ENCODE results near the gene BCL7C.
A peak's percentile ranks its signal among the peaks of the same experiment; 100 is the strongest.
"Not testable (repeated sequence)": the region's sequence is repeated elsewhere in the genome, so short reads cannot be mapped to it uniquely, and the experiment has no call there.

The BCL7C gene

DNA sequence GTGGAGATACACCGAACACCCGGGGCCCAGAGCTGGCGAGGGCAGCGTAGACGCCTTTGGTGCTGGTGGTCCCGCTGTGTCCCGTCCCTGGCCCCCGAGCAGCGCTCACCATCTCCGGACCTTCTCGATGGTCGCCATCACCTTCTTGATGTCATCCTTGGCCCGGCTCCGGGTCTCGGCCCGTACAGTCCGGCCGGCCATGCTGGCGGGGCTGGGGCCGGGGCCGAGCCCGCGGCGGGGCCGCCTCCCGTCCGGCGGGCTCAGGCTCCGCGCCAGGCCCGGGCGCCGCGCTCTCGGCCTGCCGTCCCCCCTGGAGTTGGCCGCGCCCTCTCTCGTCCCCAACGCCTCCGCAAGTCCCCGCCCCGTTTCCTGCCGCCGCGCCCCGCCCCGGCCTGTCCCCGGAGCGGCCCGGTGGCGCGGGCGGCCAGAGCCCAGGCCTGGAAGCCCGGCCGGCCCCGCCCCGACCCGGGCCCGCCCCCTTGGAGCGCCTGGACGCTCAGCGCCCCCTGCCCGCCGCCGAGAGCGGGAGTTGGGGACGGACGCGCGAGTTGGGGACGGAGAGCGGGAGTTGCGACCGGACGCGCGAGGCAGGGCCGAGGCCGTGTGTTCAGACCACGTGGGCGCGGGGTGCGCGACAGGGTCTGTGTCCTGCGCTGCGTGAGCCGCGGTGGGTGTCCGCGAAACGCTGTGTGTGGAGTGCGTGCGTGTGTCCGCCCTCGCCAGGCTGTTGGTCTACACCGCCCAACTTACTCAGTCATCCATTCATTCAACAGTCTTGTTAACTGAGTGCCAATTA is at the start of gene BCL7C:
Gene BCL7C (minus strand): TSS at position 334 of the 796 bp plus-strand sequence. CDS start 133 bp downstream, at position 201.
- Histone ChIP-seq H3K27me3 (ENCODE audit: low read depth, low read length) (no peaks in the 10 kb centered on the region), H3K4me3 (ENCODE audit: low read depth in 1 of 2, low read length in 2 of 2) (peak within 1 kb of the TSS; percentile 73 to 89), H3K9me3 (ENCODE audit: control insufficient read depth in 1 of 2, low read length in 2 of 2) (no peaks in the 10 kb centered on the region), H3K4me1 (ENCODE audit: control insufficient read depth in 1 of 2, insufficient read depth in 2 of 2, low read length in 2 of 2) (peaks cover 25 to 34% of the 10 kb centered on the region in 2 donors), H3K36me3 (ENCODE audit: control insufficient read depth in 1 of 2, insufficient read depth in 2 of 2, low read length in 2 of 2) (peaks cover 2 to 17% of the 10 kb centered on the region in 2 donors), H3K27ac (ENCODE audit: low read length) (peak within 1 kb of the TSS; percentile 76)

GRCh38 chr16:30942426-30942806 is 48.5 kb upstream of the BCL7C start:
- Histone ChIP-seq H3K27me3 (ENCODE audit: low read depth, low read length) (no peaks in the 10 kb centered on the region), H3K4me3 (ENCODE audit: low read depth in 1 of 2, low read length in 2 of 2) (peak overlapping the region in 1 of 2 donors; percentile 3), H3K4me1 (ENCODE audit: control insufficient read depth in 1 of 2, insufficient read depth in 2 of 2, low read length in 2 of 2) (peaks cover 4 to 19% of the 10 kb centered on the region in 2 donors), H3K9me3 (ENCODE audit: control insufficient read depth in 1 of 2, low read length in 2 of 2) (no peaks in the 10 kb centered on the region), H3K27ac (ENCODE audit: low read length) (no peak overlapping the region), H3K36me3 (ENCODE audit: control insufficient read depth in 1 of 2, insufficient read depth in 2 of 2, low read length in 2 of 2) (peaks cover 6 to 26% of the 10 kb centered on the region in 2 donors)

- Histone ChIP-seq H3K4me3 (ENCODE audit: low read depth in 1 of 2, low read length in 2 of 2) (peak overlapping the region in 1 of 2 donors; percentile 3), H3K36me3 (ENCODE audit: control insufficient read depth in 1 of 2, insufficient read depth in 2 of 2, low read length in 2 of 2) (peaks cover 9 to 24% of the 10 kb centered on the region in 2 donors), H3K4me1 (ENCODE audit: control insufficient read depth in 1 of 2, insufficient read depth in 2 of 2, low read length in 2 of 2) (peaks cover 4 to 20% of the 10 kb centered on the region in 2 donors), H3K27ac (ENCODE audit: low read length) (no peak overlapping the region), H3K27me3 (ENCODE audit: low read depth, low read length) (no peaks in the 10 kb centered on the region), H3K9me3 (ENCODE audit: control insufficient read depth in 1 of 2, low read length in 2 of 2) (no peaks in the 10 kb centered on the region)
Observed at GRCh38 chr16:30941600-30942425, 47.9 kb upstream of the BCL7C start.

DNA sequence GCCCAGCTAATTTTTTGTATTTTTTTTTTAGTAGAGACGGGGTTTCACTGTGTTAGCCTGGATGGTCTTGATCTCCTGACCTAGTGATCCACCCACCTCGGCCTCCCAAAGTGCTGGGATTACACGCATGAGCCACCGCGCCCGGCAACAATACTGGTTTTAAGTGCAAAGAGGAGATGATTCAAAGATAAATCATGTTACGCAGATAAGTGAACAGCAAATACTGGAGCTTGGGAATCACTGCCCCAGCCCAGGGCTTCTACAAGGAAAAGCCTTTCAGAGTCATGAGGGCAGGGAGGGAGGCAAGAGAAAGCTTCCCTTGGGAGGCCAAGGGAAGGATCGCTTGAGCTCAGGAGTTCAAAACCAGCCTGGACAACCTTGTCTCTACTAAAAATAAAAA is 45.7 kb upstream of the BCL7C start:
- not testable (repeated sequence) for H3K27me3 ChIP-seq (ENCODE audit: low read depth, low read length)

DNA sequence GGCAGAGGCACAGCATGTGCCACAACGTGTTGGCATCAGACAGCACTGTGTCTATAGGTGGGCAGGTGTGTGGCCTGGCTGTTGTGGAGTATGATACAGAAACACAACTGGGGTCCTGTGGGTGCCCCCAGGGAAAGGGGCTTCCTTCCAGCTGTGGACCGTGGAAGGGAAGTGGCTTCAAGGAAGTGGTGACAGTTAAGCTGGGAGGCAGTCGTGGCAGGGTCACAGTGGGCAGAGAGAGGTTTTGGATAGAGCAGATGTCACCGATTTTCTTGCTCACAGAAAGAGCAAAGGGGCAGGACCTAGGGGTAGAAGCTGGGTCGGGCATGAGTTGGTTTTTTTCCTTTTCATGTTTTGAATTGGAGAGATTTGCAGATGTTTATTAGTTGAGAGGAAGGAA is 43.8 kb upstream of the BCL7C start:
- peaks cover 4 to 20% of the 10 kb centered on the region in 2 donors for H3K4me1 ChIP-seq (ENCODE audit: control insufficient read depth in 1 of 2, insufficient read depth in 2 of 2, low read length in 2 of 2)
- H3K27ac ChIP-seq (ENCODE audit: low read length), result no peak overlapping the region
- H3K27me3 ChIP-seq (ENCODE audit: low read depth, low read length), result no peaks in the 10 kb centered on the region
- H3K9me3 ChIP-seq (ENCODE audit: control insufficient read depth in 1 of 2, low read length in 2 of 2), result no peaks in the 10 kb centered on the region
- H3K4me3 ChIP-seq (ENCODE audit: low read depth in 1 of 2, low read length in 2 of 2), result no peak overlapping the region
- peaks cover 4 to 19% of the 10 kb centered on the region in 2 donors for H3K36me3 ChIP-seq (ENCODE audit: control insufficient read depth in 1 of 2, insufficient read depth in 2 of 2, low read length in 2 of 2)

More for the DNA sequence above, 45.7 kb upstream of the BCL7C start:
- not testable (repeated sequence) for H3K9me3 ChIP-seq (ENCODE audit: control insufficient read depth in 1 of 2, low read length in 2 of 2); H3K27ac ChIP-seq (ENCODE audit: low read length); H3K4me3 ChIP-seq (ENCODE audit: low read depth in 1 of 2, low read length in 2 of 2)
- Histone ChIP-seq H3K36me3 (ENCODE audit: control insufficient read depth in 1 of 2, insufficient read depth in 2 of 2, low read length in 2 of 2) (peaks cover 7 to 27% of the 10 kb centered on the region in 2 donors), H3K4me1 (ENCODE audit: control insufficient read depth in 1 of 2, insufficient read depth in 2 of 2, low read length in 2 of 2) (peaks cover 4 to 20% of the 10 kb centered on the region in 2 donors)

- Histone ChIP-seq H3K36me3 (ENCODE audit: control insufficient read depth in 1 of 2, insufficient read depth in 2 of 2, low read length in 2 of 2) (peaks cover 22 to 34% of the 10 kb centered on the region in 2 donors), H3K9me3 (ENCODE audit: control insufficient read depth in 1 of 2, low read length in 2 of 2) (no peaks in the 10 kb centered on the region)
Observed at GRCh38 chr16:30934827-30935557, 41.1 kb upstream of the BCL7C start.

DNA sequence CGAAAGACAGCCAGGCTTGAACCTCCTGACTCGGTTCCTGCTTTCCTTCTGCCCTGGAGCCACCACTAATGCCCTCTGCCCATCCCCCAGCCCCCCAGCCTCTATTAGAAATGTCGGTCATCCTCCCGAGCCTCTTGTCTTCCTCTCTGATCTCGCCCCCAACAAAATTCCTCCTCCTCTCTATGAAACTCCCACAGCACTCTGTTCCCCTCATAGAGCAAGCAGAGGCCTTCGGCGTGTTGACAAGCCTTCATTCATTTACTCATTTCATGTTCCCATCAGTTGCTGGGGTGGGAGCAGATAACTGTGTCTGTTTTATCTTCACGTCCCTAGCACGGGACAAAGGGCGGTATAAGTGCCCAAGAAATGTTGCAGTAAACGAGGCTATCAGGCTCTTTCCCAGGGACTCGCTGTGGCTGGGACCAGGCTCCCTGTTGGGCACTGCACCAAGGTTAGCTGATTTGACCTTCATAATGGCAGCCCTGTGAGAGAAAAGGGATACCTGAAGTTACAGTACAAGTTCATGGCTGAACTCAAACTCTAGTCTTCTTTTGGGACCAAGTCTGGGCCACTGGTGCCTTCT is 37.3 kb upstream of the BCL7C start:
- Histone ChIP-seq H3K4me3 (ENCODE audit: low read depth in 1 of 2, low read length in 2 of 2) (no peak overlapping the region), H3K9me3 (ENCODE audit: control insufficient read depth in 1 of 2, low read length in 2 of 2) (no peaks in the 10 kb centered on the region), H3K4me1 (ENCODE audit: control insufficient read depth in 1 of 2, insufficient read depth in 2 of 2, low read length in 2 of 2) (peaks cover 0 to 8% of the 10 kb centered on the region in 2 donors), H3K27ac (ENCODE audit: low read length) (no peak overlapping the region), H3K27me3 (ENCODE audit: low read depth, low read length) (no peaks in the 10 kb centered on the region), H3K36me3 (ENCODE audit: control insufficient read depth in 1 of 2, insufficient read depth in 2 of 2, low read length in 2 of 2) (peaks cover 18 to 43% of the 10 kb centered on the region in 2 donors)

More at GRCh38 chr16:30934827-30935557, 41.1 kb upstream of the BCL7C start:
- Histone ChIP-seq H3K27ac (ENCODE audit: low read length) (no peak overlapping the region), H3K27me3 (ENCODE audit: low read depth, low read length) (no peaks in the 10 kb centered on the region), H3K4me3 (ENCODE audit: low read depth in 1 of 2, low read length in 2 of 2) (no peak overlapping the region), H3K4me1 (ENCODE audit: control insufficient read depth in 1 of 2, insufficient read depth in 2 of 2, low read length in 2 of 2) (peaks cover 0 to 11% of the 10 kb centered on the region in 2 donors)

GRCh38 chr16:30930160-30930571 is 36.3 kb upstream of the BCL7C start:
- H3K9me3 ChIP-seq (ENCODE audit: control insufficient read depth in 1 of 2, low read length in 2 of 2), result no peaks in the 10 kb centered on the region
- H3K4me1 ChIP-seq (ENCODE audit: control insufficient read depth in 1 of 2, insufficient read depth in 2 of 2, low read length in 2 of 2), result peaks cover 0 to 9% of the 10 kb centered on the region in 2 donors
- H3K4me3 ChIP-seq (ENCODE audit: low read depth in 1 of 2, low read length in 2 of 2), result no peak overlapping the region
- no peak overlapping the region for H3K27ac ChIP-seq (ENCODE audit: low read length)
- H3K27me3 ChIP-seq (ENCODE audit: low read depth, low read length), result no peaks in the 10 kb centered on the region
- H3K36me3 ChIP-seq (ENCODE audit: control insufficient read depth in 1 of 2, insufficient read depth in 2 of 2, low read length in 2 of 2), result peaks cover 18 to 36% of the 10 kb centered on the region in 2 donors

GRCh38 chr16:30929167-30929566 is 35.3 kb upstream of the BCL7C start:
- peaks cover 0 to 16% of the 10 kb centered on the region in 2 donors for H3K4me1 ChIP-seq (ENCODE audit: control insufficient read depth in 1 of 2, insufficient read depth in 2 of 2, low read length in 2 of 2)
- no peak overlapping the region for H3K27ac ChIP-seq (ENCODE audit: low read length)
- H3K36me3 ChIP-seq (ENCODE audit: control insufficient read depth in 1 of 2, insufficient read depth in 2 of 2, low read length in 2 of 2), result peaks cover 18 to 36% of the 10 kb centered on the region in 2 donors
- no peaks in the 10 kb centered on the region for H3K27me3 ChIP-seq (ENCODE audit: low read depth, low read length)
- H3K9me3 ChIP-seq (ENCODE audit: control insufficient read depth in 1 of 2, low read length in 2 of 2), result no peaks in the 10 kb centered on the region
- no peak overlapping the region for H3K4me3 ChIP-seq (ENCODE audit: low read depth in 1 of 2, low read length in 2 of 2)

DNA sequence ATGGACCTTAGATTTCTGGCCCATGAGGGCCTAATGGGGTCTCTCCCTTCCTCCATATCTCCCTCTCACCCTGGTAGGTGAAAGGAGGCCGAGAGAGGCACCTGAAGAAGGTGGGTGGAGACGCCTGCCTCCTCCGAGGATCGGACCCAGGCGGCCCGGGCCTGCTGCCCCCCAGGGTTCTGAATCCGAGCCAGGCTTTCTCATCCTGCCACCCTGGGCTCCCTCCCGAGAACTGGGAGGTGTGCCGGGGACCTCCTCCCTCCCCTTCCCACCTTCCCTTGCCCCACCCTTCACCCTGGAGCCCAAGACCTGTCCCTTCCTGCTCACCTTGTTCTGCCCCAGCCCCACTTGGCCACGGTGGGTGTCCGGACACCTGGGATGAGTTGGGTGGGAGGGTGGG is 34.5 kb upstream of the BCL7C start:
- Histone ChIP-seq H3K27ac (ENCODE audit: low read length) (no peak overlapping the region), H3K36me3 (ENCODE audit: control insufficient read depth in 1 of 2, insufficient read depth in 2 of 2, low read length in 2 of 2) (peaks cover 18 to 36% of the 10 kb centered on the region in 2 donors), H3K9me3 (ENCODE audit: control insufficient read depth in 1 of 2, low read length in 2 of 2) (no peaks in the 10 kb centered on the region), H3K4me3 (ENCODE audit: low read depth in 1 of 2, low read length in 2 of 2) (no peak overlapping the region), H3K27me3 (ENCODE audit: low read depth, low read length) (no peaks in the 10 kb centered on the region), H3K4me1 (ENCODE audit: control insufficient read depth in 1 of 2, insufficient read depth in 2 of 2, low read length in 2 of 2) (peaks cover 0 to 16% of the 10 kb centered on the region in 2 donors)
